CD1c-positive myeloid dendritic cell (primary cell): ENCODE measurements around the gene BNC2.

ENCODE experiments used
- DNase-seq: peaks from one replicate; pipeline ENCODE4 v3.0.0-alpha.2; 2016; ENCODE audit errors: extremely low spot score

BNC2 gene

DNA sequence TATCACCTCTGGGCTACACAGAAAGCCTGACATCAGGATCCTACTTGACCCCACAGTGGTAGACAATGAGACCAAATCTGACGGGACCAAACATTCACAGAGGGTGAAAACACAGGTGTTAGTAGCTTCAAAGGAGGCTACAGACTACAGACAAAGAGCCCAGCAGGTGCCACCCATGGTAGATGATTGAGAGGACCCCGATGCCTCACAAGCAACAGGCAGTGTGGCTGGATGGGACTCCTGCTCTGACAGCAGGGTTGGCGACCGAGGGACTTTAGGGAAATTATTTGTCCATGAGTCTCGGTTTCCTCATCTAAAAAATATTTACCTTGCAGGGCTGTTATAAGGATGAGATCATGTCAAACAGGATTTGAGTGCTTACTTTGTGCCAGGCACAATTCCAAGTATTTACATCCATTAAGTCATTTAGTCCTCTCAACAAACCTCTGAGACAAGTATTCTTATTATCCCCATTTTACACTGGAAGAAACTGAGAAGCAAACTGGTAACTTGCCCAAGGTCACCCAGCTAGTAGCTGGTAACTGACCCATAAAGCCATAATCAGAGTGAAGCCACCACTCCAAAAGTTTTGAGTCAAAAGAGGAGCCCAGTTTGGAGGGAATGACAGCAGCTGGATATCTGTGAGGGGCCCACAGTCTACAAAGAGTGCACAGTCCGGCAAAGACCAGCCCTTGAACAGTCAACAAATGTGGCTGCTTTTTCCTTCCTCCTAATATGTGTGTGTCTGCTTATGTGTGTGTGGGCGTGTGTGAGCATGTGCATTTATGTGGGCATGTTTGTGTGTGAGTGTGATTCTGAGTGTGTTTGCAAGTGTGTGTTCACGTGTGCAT is 502.0 kb downstream of the BNC2 start:
- DNase-seq, result no peak

GRCh38 chr9:16367605-16368231 is 502.8 kb downstream of the BNC2 start:
- no peak for DNase-seq

DNA sequence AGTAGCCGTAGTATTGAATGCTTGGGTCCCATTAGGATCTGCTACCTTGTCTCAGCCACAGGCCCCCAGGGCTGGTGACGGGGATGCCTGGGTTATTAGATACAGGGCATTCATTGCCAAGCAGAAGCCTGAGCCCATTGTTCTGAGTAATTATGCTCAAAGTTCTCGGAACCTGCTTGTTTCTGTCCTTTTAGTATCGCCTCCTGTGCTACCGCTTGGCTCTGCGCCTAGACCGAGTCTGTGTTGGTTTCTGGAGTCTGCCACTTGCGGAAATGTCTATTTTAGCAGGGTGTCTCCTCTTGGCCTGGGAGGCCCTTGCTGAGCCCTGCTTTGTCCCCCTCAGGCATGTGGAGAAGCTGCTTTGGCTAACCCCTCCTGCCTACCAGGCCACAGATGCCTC is 506.1 kb downstream of the BNC2 start:
- no peak for DNase-seq

DNA sequence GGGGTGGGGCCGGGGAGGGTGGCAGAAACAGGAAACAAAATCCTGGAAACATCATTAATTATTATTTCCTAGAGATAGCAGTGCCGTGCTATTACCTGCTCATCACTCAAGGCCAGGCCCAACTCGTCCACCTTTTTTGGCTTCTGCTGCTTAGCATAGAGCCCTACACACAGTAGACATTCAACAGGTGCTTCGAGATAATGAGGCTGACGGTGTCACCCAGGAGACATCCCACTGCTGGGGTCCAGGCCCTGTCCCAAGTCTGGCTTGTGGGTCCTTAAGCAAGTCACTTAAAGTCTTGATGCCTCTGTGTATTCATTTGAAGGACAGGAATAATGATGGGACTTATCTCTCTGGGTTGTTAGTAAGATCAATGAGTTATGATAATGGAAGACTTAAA is 506.6 kb downstream of the BNC2 start:
- DNase-seq, result no peak

DNA sequence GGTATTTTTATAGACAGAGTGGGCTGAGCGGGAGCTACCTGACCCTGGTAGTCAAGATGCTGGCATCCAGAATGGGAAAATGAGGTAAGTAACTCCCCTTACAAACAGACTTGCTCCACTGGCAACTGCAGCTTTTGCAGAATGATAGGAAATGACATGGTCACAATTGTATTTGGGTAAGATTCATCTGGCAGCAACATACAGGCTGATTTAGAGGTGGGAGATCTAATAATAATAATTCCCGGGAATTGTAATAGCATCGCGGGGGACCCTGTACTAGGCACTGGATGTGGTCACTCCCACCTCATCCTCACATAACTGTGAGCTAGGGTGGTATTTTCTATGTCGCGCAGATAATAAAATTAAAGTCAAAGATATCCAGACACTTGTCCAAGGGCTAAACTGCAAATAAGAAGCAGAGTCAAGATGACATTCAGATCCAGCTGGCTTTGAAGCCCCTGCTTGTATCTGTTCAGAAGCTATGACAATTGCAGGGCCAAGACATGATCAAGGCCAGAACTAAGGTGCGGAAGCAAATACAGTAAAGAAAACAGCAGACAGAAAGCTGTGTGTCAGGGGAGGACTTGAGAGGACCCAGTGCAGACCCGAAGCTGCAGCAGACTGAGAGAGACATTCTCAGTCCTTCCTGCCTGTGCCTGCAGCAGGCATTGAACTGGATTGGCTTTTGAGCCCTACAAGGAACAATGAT is 507.2 kb downstream of the BNC2 start:
- no peak for DNase-seq

- DNase-seq, result no peak
These were observed 508.5 kb downstream of the BNC2 start for GRCh38 chr9:16361939-16362338.

- no peak for DNase-seq
These were observed 509.4 kb downstream of the BNC2 start for GRCh38 chr9:16361118-16361517.

DNA sequence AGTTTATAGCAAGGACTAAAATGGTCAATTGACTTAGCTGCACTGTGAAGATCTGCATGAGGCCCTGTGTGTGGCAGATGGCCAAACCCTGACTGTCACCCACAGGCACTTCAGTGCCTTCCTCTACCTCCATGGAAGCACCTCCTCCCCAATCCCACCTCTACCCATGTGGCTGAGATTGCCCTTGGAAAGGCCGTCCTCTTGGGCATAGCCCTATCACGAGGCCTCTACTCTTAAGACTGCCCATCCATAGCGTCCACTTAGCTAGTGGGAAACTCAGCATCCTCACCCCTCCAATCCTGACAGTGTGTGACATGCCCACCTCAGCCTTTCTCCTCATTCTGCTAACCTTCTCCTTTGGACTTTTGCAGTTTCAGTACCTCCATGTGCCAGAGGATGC is 510.2 kb downstream of the BNC2 start:
- no peak for DNase-seq
